Activated CD8-positive, alpha-beta T cell treated with anti-CD3 and anti-CD28 coated beads for 36 hours (primary cell): ENCODE measurements around the gene FOXP1. TPM values are rescaled to one million over a fixed set of nuclear protein-coding genes. Genes with fewer than 3 reads are reported as not detected.

Experiments
- ATAC-seq: fragments of 200-7000 bp; cut with Tn5 transposase; one replicate; pipeline ENCODE4 v1.10.0; 2021; ENCODE audit warnings: mild to moderate bottlenecking, moderate library complexity
- CTCF ChIA-PET: fragments of 350-600 bp; sonication (Branson Sonifier 250); formaldehyde crosslinking; loops from one replicate; lab custom pipeline; 2021; ENCODE audit warnings: antibody characterized with exemption; lab: Charles Lee
- POLR2A ChIA-PET: fragments of 350-600 bp; sonication (Branson Sonifier 250); formaldehyde crosslinking; loops from one replicate; lab custom pipeline; 2021; ENCODE audit warnings: antibody characterized with exemption; lab: Charles Lee
- DNase-seq: peaks from one replicate; pipeline ENCODE4 v3.0.0-alpha.2; 2020
- H3K27ac Mint-ChIP-seq: one replicate; pipeline ENCODE4 v1.8.0; 2021; ENCODE audit warnings: mild to moderate bottlenecking, mixed read lengths
- H3K27me3 Mint-ChIP-seq: one replicate; pipeline ENCODE4 v1.8.0; 2021; ENCODE audit warnings: mixed read lengths
- H3K36me3 Mint-ChIP-seq: one replicate; pipeline ENCODE4 v1.8.0; 2021; ENCODE audit warnings: low read depth, mixed read lengths
- H3K4me1 Mint-ChIP-seq: one replicate; pipeline ENCODE4 v1.8.0; 2021; ENCODE audit warnings: low read depth, mixed read lengths
- H3K4me3 Mint-ChIP-seq: one replicate; pipeline ENCODE4 v1.8.0; 2021; ENCODE audit warnings: mild to moderate bottlenecking, moderate library complexity, mixed read lengths
- H3K9me3 Mint-ChIP-seq: one replicate; pipeline ENCODE4 v1.8.0; 2021; ENCODE audit warnings: mixed read lengths
- CTCF ChIP-seq: fragments of 200-600 bp; IDR thresholded peaks from one replicate; pipeline ENCODE4 v1.8.0; 2022; ENCODE audit warnings: antibody characterized with exemption, mild to moderate bottlenecking
- intact Hi-C: fragments of 100-400 bp; cut with micrococcal nuclease; formaldehyde crosslinking; loops from one replicate; pipeline ENCODE4 v1.10.0; 2022
- total RNA-seq, 2 experiments: library from RNA; stranded (reverse); gene quantifications; one replicate each; pipeline ENCODE4 v1.2.3, GENCODE V29; 2021

Gene FOXP1
- total RNA-seq, 2 experiments from 2014 or later: 145 to 153 TPM

- POLR2A ChIA-PET: interaction anchor here (1.2 kb wide), 1 partner anchor 301 kb away, joined by 3 read pairs; no protein-coding TSS in a partner anchor
- peaks cover 53% of the 10 kb centered on the region for H3K36me3 Mint-ChIP-seq
- TF ChIP-seq CTCF: no peak
- no peak for ATAC-seq
- H3K27me3 Mint-ChIP-seq: no peaks in the 10 kb centered on the region
- H3K4me3 Mint-ChIP-seq: no peak overlapping the region
- no peak for DNase-seq
- peaks cover 57% of the 10 kb centered on the region for H3K4me1 Mint-ChIP-seq
- CTCF ChIA-PET: interaction anchor here (1.7 kb wide), 1 partner anchor 59 kb away, joined by 3 read pairs; no protein-coding TSS in a partner anchor
- intact Hi-C loops: loop anchor here (10.0 kb wide), 1 partner anchor 583 kb away; the partner anchor contains the start of gene FOXP1
- peak overlapping the region; percentile 30 for H3K27ac Mint-ChIP-seq
- H3K9me3 Mint-ChIP-seq: no peaks in the 10 kb centered on the region
These were observed 582.2 kb downstream of the FOXP1 start for GRCh38 chr3:71001303-71001830.

- CTCF ChIA-PET: interaction anchor here (1.7 kb wide), 1 partner anchor 60 kb away, joined by 3 read pairs; no protein-coding TSS in a partner anchor
- Mint-ChIP-seq H3K36me3 (peaks cover 50% of the 10 kb centered on the region), H3K27ac (peak overlapping the region; percentile 53)
These were observed 583.0 kb downstream of the FOXP1 start for GRCh38 chr3:71000483-71000882.

GRCh38 chr3:70999730-71000129 is 583.8 kb downstream of the FOXP1 start:
- Mint-ChIP-seq H3K4me1 (peaks cover 54% of the 10 kb centered on the region), H3K4me3 (no peak overlapping the region), H3K27ac (no peak overlapping the region), H3K9me3 (no peaks in the 10 kb centered on the region), H3K36me3 (peaks cover 56% of the 10 kb centered on the region), H3K27me3 (no peaks in the 10 kb centered on the region)
- ATAC-seq (peak; percentile 60), DNase-seq (no peak)
- POLR2A ChIA-PET: interaction anchor here (0.7 kb wide), 1 partner anchor 465 kb away, joined by 3 read pairs; no protein-coding TSS in a partner anchor
- intact Hi-C loops: loop anchor here (10.0 kb wide), 1 partner anchor 585 kb away; the partner anchor contains the start of gene FOXP1
- CTCF ChIA-PET: no interaction called here
- TF ChIP-seq CTCF: no peak

More at GRCh38 chr3:71000483-71000882, 583.0 kb downstream of the FOXP1 start:
- no peak for TF ChIP-seq CTCF
- Mint-ChIP-seq H3K27me3 (no peaks in the 10 kb centered on the region), H3K9me3 (no peaks in the 10 kb centered on the region), H3K4me3 (no peak overlapping the region), H3K4me1 (peaks cover 53% of the 10 kb centered on the region)
- intact Hi-C loops: loop anchor here (10.0 kb wide), 1 partner anchor 584 kb away; the partner anchor contains the start of gene FOXP1
- POLR2A ChIA-PET: interaction anchor here (0.5 to 1.2 kb wide), 2 partner anchors 284 to 302 kb away, joined by 3 to 4 read pairs; no protein-coding TSS in a partner anchor
- DNase-seq (no peak), ATAC-seq (no peak)

GRCh38 chr3:70996082-70996481 is 587.4 kb downstream of the FOXP1 start:
- no peak overlapping the region for H3K4me3 Mint-ChIP-seq
- TF ChIP-seq CTCF: no peak
- peak overlapping the region; percentile 35 for H3K27ac Mint-ChIP-seq
- POLR2A ChIA-PET: interaction anchor here (0.6 kb wide), 1 partner anchor 103 kb away, joined by 3 read pairs; no protein-coding TSS in a partner anchor
- no peak for DNase-seq
- no peaks in the 10 kb centered on the region for H3K9me3 Mint-ChIP-seq
- H3K36me3 Mint-ChIP-seq: peaks cover 75% of the 10 kb centered on the region
- peaks cover 56% of the 10 kb centered on the region for H3K4me1 Mint-ChIP-seq
- no peak for ATAC-seq
- H3K27me3 Mint-ChIP-seq: no peaks in the 10 kb centered on the region
- CTCF ChIA-PET: interaction anchor here (1.2 to 1.8 kb wide), 2 partner anchors 10 to 12 kb away, joined by 4 to 6 read pairs; no protein-coding TSS in a partner anchor
- intact Hi-C loops: no loop called here

- ChIA-PET POLR2A (interaction anchor here (0.6 kb wide), 1 partner anchor 86 kb away, joined by 3 read pairs; no protein-coding TSS in a partner anchor), CTCF (no interaction called here)
- Mint-ChIP-seq H3K27ac (peak overlapping the region; percentile 67), H3K36me3 (peaks cover 82% of the 10 kb centered on the region), H3K27me3 (no peaks in the 10 kb centered on the region), H3K9me3 (no peaks in the 10 kb centered on the region), H3K4me3 (no peak overlapping the region), H3K4me1 (peaks cover 60% of the 10 kb centered on the region)
- DNase-seq: no peak
- no peak for TF ChIP-seq CTCF
- ATAC-seq: no peak
- intact Hi-C loops: no loop called here
These were observed 588.9 kb downstream of the FOXP1 start for GRCh38 chr3:70994644-70995043.
